Thymus (tissue), 11 donors: Measurements from ENCODE around the gene HEXD. TPM values are rescaled to one million over a fixed set of nuclear protein-coding genes. Genes with fewer than 3 reads are reported as not detected.

Experiments used
- DNase-seq, 9 donors: peaks; one replicate each; pipeline ENCODE4 v3.0.0-alpha.2; 2013; ENCODE audit warnings: low spot score in 9 of 9, low read depth in 6 of 9, missing footprints in 1 of 9
- H3K27ac ChIP-seq, 2 donors: one replicate each; pipeline ENCODE4 v1.5.1; 2013; ENCODE audit warnings: control low read depth in 1 of 2, low read depth in 1 of 2, low read length in 1 of 2, mild to moderate bottlenecking in 1 of 2, moderate library complexity in 1 of 2
- H3K27me3 ChIP-seq, 2 donors: one replicate each; pipeline ENCODE4 v1.5.1; 2013; ENCODE audit warnings: low read length in 1 of 2; ENCODE audit not compliant: control insufficient read depth in 2 of 2, insufficient read depth in 1 of 2
- H3K36me3 ChIP-seq, 2 donors: one replicate each; pipeline ENCODE4 v1.5.1; 2013; ENCODE audit warnings: low read length in 1 of 2, mild to moderate bottlenecking in 1 of 2, moderate library complexity in 1 of 2; ENCODE audit not compliant: control insufficient read depth in 2 of 2, insufficient read depth in 2 of 2
- H3K4me1 ChIP-seq, 2 donors: one replicate each; pipeline ENCODE4 v1.5.1; 2013; ENCODE audit warnings: low read length in 2 of 2; ENCODE audit not compliant: control insufficient read depth in 2 of 2, insufficient read depth in 2 of 2
- H3K4me3 ChIP-seq, 2 donors: one replicate each; pipeline ENCODE4 v1.5.1; 2013; ENCODE audit warnings: low read length in 2 of 2, control low read depth in 1 of 2, mild to moderate bottlenecking in 1 of 2
- H3K9me3 ChIP-seq, 2 donors: one replicate each; pipeline ENCODE4 v1.5.1; 2013; ENCODE audit warnings: low read length in 1 of 2, mild to moderate bottlenecking in 1 of 2; ENCODE audit not compliant: control insufficient read depth in 2 of 2, insufficient read depth in 1 of 2
- WGBS: extraction: QIAGEN DNeasy Blood & Tissue Kit; methylation state at CpG from one replicate; pipeline ENCODE4 v1.1.7; 2013; 5-methylcytosine and 5-hydroxymethylcytosine counted together
- polyA plus RNA-seq: library from polyadenylated mRNA; stranded (reverse); fragments of 200-250 nt; gene quantifications from one replicate; pipeline ENCODE4 v1.2.3, GENCODE V29; 2013
- total RNA-seq: library from RNA; stranded (reverse); fragments of 120-200 nt; gene quantifications from one replicate; pipeline ENCODE4 v1.2.4, GENCODE V29; 2013
- donor health status: healthy.

The HEXD gene
- total and polyA plus RNA-seq, 2 donors, result 15.9 to 186 TPM

- peaks cover 56 to 66% of the 10 kb centered on the region in 2 donors for H3K36me3 ChIP-seq
- H3K4me1 ChIP-seq, result no peaks in the 10 kb centered on the region
- no peaks in the 10 kb centered on the region for H3K27me3 ChIP-seq
- no peak overlapping the region for H3K4me3 ChIP-seq
- peaks cover 1 to 12% of the 10 kb centered on the region in 2 donors for H3K9me3 ChIP-seq
- WGBS, result 94% methylated on average over 17 of the region's 17 CpGs
- no peak overlapping the region for H3K27ac ChIP-seq
- DNase-seq, result no peak
Observed at GRCh38 chr17:82440991-82441627, 23.0 kb downstream of the HEXD start.

- H3K4me1 ChIP-seq, result no peaks in the 10 kb centered on the region
- H3K9me3 ChIP-seq, result peaks cover 1 to 12% of the 10 kb centered on the region in 2 donors
- 95% methylated on average over 27 of the region's 27 CpGs for WGBS
- no peak overlapping the region for H3K4me3 ChIP-seq
- H3K27ac ChIP-seq, result no peak overlapping the region
- H3K27me3 ChIP-seq, result no peaks in the 10 kb centered on the region
- peaks cover 62 to 66% of the 10 kb centered on the region in 2 donors for H3K36me3 ChIP-seq
- DNase-seq, result no peak
Observed at GRCh38 chr17:82441691-82442487, 23.7 kb downstream of the HEXD start.

- Histone ChIP-seq H3K27me3 (no peaks in the 10 kb centered on the region), H3K9me3 (peaks cover 1 to 12% of the 10 kb centered on the region in 2 donors), H3K4me1 (no peaks in the 10 kb centered on the region), H3K27ac (no peak overlapping the region), H3K4me3 (no peak overlapping the region), H3K36me3 (peaks cover 67 to 69% of the 10 kb centered on the region in 2 donors)
- 96% methylated on average over 28 of the region's 28 CpGs for WGBS
- DNase-seq, result no peak
Observed at GRCh38 chr17:82442643-82443464, 24.7 kb downstream of the HEXD start.

GRCh38 chr17:82443465-82444283, 25.5 kb downstream of the HEXD start:
- peaks cover 67 to 68% of the 10 kb centered on the region in 2 donors for H3K36me3 ChIP-seq
- no peak overlapping the region for H3K4me3 ChIP-seq
- 94% methylated on average over 35 of the region's 40 CpGs for WGBS
- peaks cover 0 to 1% of the 10 kb centered on the region in 2 donors for H3K4me1 ChIP-seq
- H3K27me3 ChIP-seq, result no peaks in the 10 kb centered on the region
- H3K9me3 ChIP-seq, result peaks cover 1 to 12% of the 10 kb centered on the region in 2 donors
- H3K27ac ChIP-seq, result no peak overlapping the region
- no peak for DNase-seq

- H3K4me1 ChIP-seq, result peaks cover 4 to 8% of the 10 kb centered on the region in 2 donors
- WGBS, result 98% methylated on average over 35 of the region's 35 CpGs
- peaks cover 1 to 12% of the 10 kb centered on the region in 2 donors for H3K9me3 ChIP-seq
- no peaks in the 10 kb centered on the region for H3K27me3 ChIP-seq
- no peak overlapping the region for H3K27ac ChIP-seq
- H3K4me3 ChIP-seq, result no peak overlapping the region
- peaks cover 66 to 68% of the 10 kb centered on the region in 2 donors for H3K36me3 ChIP-seq
- no peak for DNase-seq
Observed at GRCh38 chr17:82444284-82444893, 26.2 kb downstream of the HEXD start.

- Histone ChIP-seq H3K4me3 (no peak overlapping the region), H3K4me1 (peaks cover 4 to 15% of the 10 kb centered on the region in 2 donors), H3K27me3 (no peaks in the 10 kb centered on the region), H3K36me3 (peaks cover 61 to 65% of the 10 kb centered on the region in 2 donors), H3K9me3 (peaks cover 1 to 12% of the 10 kb centered on the region in 2 donors), H3K27ac (no peak overlapping the region)
- DNase-seq, result no peak
- 86% methylated on average over 19 of the region's 19 CpGs for WGBS
Observed at GRCh38 chr17:82444941-82445521, 26.9 kb downstream of the HEXD start.

GRCh38 chr17:82445542-82445941, 27.4 kb downstream of the HEXD start:
- DNase-seq, result no peak
- Histone ChIP-seq H3K4me1 (peaks cover 4 to 16% of the 10 kb centered on the region in 2 donors), H3K4me3 (no peak overlapping the region), H3K36me3 (peaks cover 61 to 65% of the 10 kb centered on the region in 2 donors), H3K9me3 (peaks cover 1 to 12% of the 10 kb centered on the region in 2 donors), H3K27ac (no peak overlapping the region), H3K27me3 (no peaks in the 10 kb centered on the region)
- WGBS, result 95% methylated on average over 13 of the region's 13 CpGs

GRCh38 chr17:82446124-82446523, 28.0 kb downstream of the HEXD start:
- Histone ChIP-seq H3K27me3 (no peaks in the 10 kb centered on the region), H3K9me3 (peaks cover 1 to 8% of the 10 kb centered on the region in 2 donors), H3K36me3 (peaks cover 61 to 65% of the 10 kb centered on the region in 2 donors), H3K4me3 (no peak overlapping the region), H3K4me1 (peaks cover 7 to 20% of the 10 kb centered on the region in 2 donors), H3K27ac (no peak overlapping the region)
- no peak for DNase-seq
- 97% methylated on average over 15 of the region's 15 CpGs for WGBS
